ENCODE data around the gene SLC38A3.

The SLC38A3 gene

GRCh38 chr3:50167841-50168209, 37.2 kb upstream of the SLC38A3 start:
- TF ChIP-seq CTCF (IDR thresholded peaks at IDR 0.05; ENCODE audit: low read depth, low read length) = no peak
- no peak for DNase-seq
- Histone ChIP-seq H3K27me3 (no peaks in the 10 kb centered on the region), H3K4me3 (ENCODE audit: low read depth, low read length) (no peak overlapping the region), H3K9me3 (no peaks in the 10 kb centered on the region), H3K4me1 (peaks cover 3% of the 10 kb centered on the region; the same call in 1 of the 2 replicates), H3K36me3 (no peaks in the 10 kb centered on the region)

- no peaks in the 10 kb centered on the region for H3K27me3 ChIP-seq
- no peak for DNase-seq
- no peak for TF ChIP-seq CTCF (IDR thresholded peaks at IDR 0.05; ENCODE audit: low read depth, low read length)
- H3K36me3 ChIP-seq = no peaks in the 10 kb centered on the region
- H3K4me1 ChIP-seq = peaks cover 3% of the 10 kb centered on the region; the same call in 1 of the 2 replicates
- H3K9me3 ChIP-seq = no peaks in the 10 kb centered on the region
- no peak overlapping the region for H3K4me3 ChIP-seq (ENCODE audit: low read depth, low read length)
These were observed 36.7 kb upstream of the SLC38A3 start for GRCh38 chr3:50168388-50168787.

- Histone ChIP-seq H3K36me3 (no peaks in the 10 kb centered on the region), H3K9me3 (no peaks in the 10 kb centered on the region), H3K4me1 (peaks cover 3% of the 10 kb centered on the region; the same call in 1 of the 2 replicates), H3K27me3 (no peaks in the 10 kb centered on the region), H3K4me3 (ENCODE audit: low read depth, low read length) (no peak overlapping the region)
- DNase-seq = no peak
- no peak for TF ChIP-seq CTCF (IDR thresholded peaks at IDR 0.05; ENCODE audit: low read depth, low read length)
These were observed 36.3 kb upstream of the SLC38A3 start for GRCh38 chr3:50168791-50169190.

- H3K9me3 ChIP-seq = no peaks in the 10 kb centered on the region
- H3K36me3 ChIP-seq = no peaks in the 10 kb centered on the region
- no peaks in the 10 kb centered on the region for H3K27me3 ChIP-seq
- no peak overlapping the region for H3K4me3 ChIP-seq (ENCODE audit: low read depth, low read length)
- TF ChIP-seq CTCF (IDR thresholded peaks at IDR 0.05; ENCODE audit: low read depth, low read length) = no peak
- H3K4me1 ChIP-seq = peaks cover 3% of the 10 kb centered on the region; the same call in 1 of the 2 replicates
- DNase-seq = no peak
These were observed 35.7 kb upstream of the SLC38A3 start for GRCh38 chr3:50169232-50169832.

- Histone ChIP-seq H3K9me3 (no peaks in the 10 kb centered on the region), H3K27me3 (no peaks in the 10 kb centered on the region), H3K36me3 (no peaks in the 10 kb centered on the region), H3K4me1 (peaks cover 3% of the 10 kb centered on the region; the same call in 1 of the 2 replicates), H3K4me3 (ENCODE audit: low read depth, low read length) (no peak overlapping the region)
- DNase-seq = no peak
- TF ChIP-seq CTCF (IDR thresholded peaks at IDR 0.05; ENCODE audit: low read depth, low read length) = no peak
These were observed 35.2 kb upstream of the SLC38A3 start for GRCh38 chr3:50169858-50170257.

GRCh38 chr3:50170689-50171088, 34.4 kb upstream of the SLC38A3 start:
- peaks cover under 1% of the 10 kb centered on the region; the same call in 1 of the 2 replicates for H3K4me1 ChIP-seq
- H3K27me3 ChIP-seq = no peaks in the 10 kb centered on the region
- H3K4me3 ChIP-seq (ENCODE audit: low read depth, low read length) = no peak overlapping the region
- no peaks in the 10 kb centered on the region for H3K9me3 ChIP-seq
- TF ChIP-seq CTCF (IDR thresholded peaks at IDR 0.05; ENCODE audit: low read depth, low read length) = no peak
- DNase-seq = no peak
- no peaks in the 10 kb centered on the region for H3K36me3 ChIP-seq

All from BE2C (cell line).